GM12878 (cell line): Measurements from ENCODE around the gene GLG1.

ENCODE experiments used
- HDAC2 ChIP-seq: fragments of 200-600 bp; sonication (generic); IDR thresholded peaks from 2 replicates; pipeline ENCODE4 v1.6.1; 2017
- POLR2A ChIP-seq: IDR thresholded peaks from 2 replicates; pipeline ENCODE4 v1.6.1; 2011; ENCODE audit warnings: low read depth, mild to moderate bottlenecking, low read length
- RBBP5 ChIP-seq: fragments of 200-600 bp; sonication (generic); conservative IDR thresholded peaks from 2 replicates; pipeline ENCODE4 v1.6.1; 2016
- RFX5 ChIP-seq: IDR thresholded peaks from 2 replicates; pipeline ENCODE4 v1.6.1; 2011; ENCODE audit warnings: low read depth, low read length, improper control_type of control experiment
- ZNF274 ChIP-seq: IDR thresholded peaks from one replicate; pipeline ENCODE4 v1.8.0; 2011; ENCODE audit not compliant: insufficient read length, insufficient read depth
- TF ChIP-seq, protein P1 (sequence below): IDR thresholded peaks from 2 replicates; pipeline ENCODE4 v1.6.1; 2011; ENCODE audit warnings: low read depth, low read length, improper control_type of control experiment, borderline replicate concordance

DNA sequence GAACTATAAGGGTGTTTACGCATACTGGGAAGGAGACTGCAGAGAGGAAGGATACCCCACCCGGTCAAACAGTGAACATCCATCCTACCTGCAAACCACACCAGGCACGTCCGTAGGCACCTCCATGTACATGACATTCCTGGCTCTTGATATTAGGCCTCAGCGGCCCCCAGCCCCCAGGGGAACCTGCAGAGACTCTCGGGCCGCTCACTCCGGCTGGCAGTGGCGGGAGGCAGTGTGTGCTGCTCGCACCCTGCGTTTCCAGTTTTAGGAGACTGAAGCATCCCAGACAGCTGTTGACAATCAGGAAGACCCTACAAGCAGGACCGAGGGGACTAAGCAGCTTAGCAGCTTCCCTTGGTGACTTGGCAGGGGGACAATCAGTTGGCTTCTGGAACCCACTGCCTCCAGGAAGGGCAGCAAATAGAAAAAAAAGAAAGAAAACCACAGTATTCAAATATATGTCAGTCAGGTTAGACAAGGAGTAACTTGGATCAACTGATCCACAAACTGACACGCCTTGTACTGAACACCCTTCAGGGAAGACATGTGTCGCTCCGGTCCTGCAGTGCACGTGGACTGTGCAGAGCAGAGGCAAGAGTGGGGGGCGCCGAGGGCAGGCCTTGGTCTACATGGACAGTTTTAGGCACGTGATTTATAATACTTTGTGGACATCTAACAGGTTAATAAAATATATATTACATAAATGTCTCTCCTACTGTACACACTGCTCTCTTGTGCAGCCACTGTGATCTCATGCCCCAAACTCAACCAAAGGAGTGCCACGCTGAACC lies 155.8 kb downstream of the GLG1 start:
- TF ChIP-seq HDAC2 (no peak), RFX5 (no peak), ZNF274 (no peak), RBBP5 (no peak), POLR2A (0 out of 2 replicates have a peak, but pooled peaks have one; percentile 23)
- TF ChIP-seq, protein P1, sequence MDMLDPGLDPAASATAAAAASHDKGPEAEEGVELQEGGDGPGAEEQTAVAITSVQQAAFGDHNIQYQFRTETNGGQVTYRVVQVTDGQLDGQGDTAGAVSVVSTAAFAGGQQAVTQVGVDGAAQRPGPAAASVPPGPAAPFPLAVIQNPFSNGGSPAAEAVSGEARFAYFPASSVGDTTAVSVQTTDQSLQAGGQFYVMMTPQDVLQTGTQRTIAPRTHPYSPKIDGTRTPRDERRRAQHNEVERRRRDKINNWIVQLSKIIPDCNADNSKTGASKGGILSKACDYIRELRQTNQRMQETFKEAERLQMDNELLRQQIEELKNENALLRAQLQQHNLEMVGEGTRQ, result no peak
